Dendritic cell treated with granulocyte-macrophage colony-stimulating factor and Interleukin-4, amounts not matched to agents 40 ng/mL and 50 ng/mL, for 4 days (primary cell): ENCODE results near the gene TMEM259.

ENCODE experiments used
- H3K27ac Mint-ChIP-seq: one replicate; pipeline ENCODE4 v1.8.0; 2022; ENCODE audit warnings: mild to moderate bottlenecking, mixed read lengths
- H3K27me3 Mint-ChIP-seq: one replicate; pipeline ENCODE4 v1.8.0; 2022; ENCODE audit warnings: mild to moderate bottlenecking, mixed read lengths
- H3K36me3 Mint-ChIP-seq: one replicate; pipeline ENCODE4 v1.8.0; 2022; ENCODE audit warnings: low read depth, mixed read lengths
- H3K4me1 Mint-ChIP-seq: one replicate; pipeline ENCODE4 v1.8.0; 2022; ENCODE audit warnings: low read depth, mixed read lengths
- H3K4me3 Mint-ChIP-seq: one replicate; pipeline ENCODE4 v1.8.0; 2022; ENCODE audit warnings: mild to moderate bottlenecking, moderate library complexity, mixed read lengths
- H3K9me3 Mint-ChIP-seq: one replicate; pipeline ENCODE4 v1.8.0; 2022; ENCODE audit warnings: mixed read lengths
- intact Hi-C: fragments of 100-400 bp; cut with micrococcal nuclease; formaldehyde crosslinking; loops from one replicate; pipeline ENCODE4 v1.15.0; 2022

TMEM259 gene

DNA sequence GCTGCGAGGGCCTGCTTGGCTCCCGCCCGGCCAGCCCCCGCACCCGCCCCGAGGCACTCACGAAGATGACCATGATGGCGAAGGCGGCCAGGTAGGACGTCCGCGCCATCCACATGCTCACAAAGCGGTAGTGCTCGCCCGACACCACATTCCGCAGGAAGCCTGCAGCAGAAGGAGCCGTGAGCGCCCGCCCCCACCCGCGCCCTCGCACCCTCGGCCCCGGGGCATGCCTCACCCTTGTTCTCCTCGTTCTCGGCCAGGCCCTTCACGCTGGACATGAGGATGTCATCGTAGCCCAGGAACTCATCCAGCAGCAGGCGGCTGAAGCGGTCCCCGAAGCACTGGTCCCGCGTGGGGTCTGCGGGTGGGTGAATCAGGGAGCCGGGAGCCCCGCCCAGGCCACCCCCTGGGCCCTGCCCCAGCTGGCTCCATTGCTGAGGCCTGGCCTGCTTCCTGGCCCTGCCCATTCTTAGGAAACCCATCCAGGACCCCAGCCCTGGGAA, 9.0 kb downstream of the TMEM259 start:
- H3K4me1 Mint-ChIP-seq: peaks cover 39% of the 10 kb centered on the region
- intact Hi-C loops: no loop called here
- no peak overlapping the region for H3K27ac Mint-ChIP-seq
- H3K4me3 Mint-ChIP-seq: no peak overlapping the region
- no peaks in the 10 kb centered on the region for H3K9me3 Mint-ChIP-seq
- peaks cover 99% of the 10 kb centered on the region for H3K36me3 Mint-ChIP-seq
- H3K27me3 Mint-ChIP-seq: no peaks in the 10 kb centered on the region

DNA sequence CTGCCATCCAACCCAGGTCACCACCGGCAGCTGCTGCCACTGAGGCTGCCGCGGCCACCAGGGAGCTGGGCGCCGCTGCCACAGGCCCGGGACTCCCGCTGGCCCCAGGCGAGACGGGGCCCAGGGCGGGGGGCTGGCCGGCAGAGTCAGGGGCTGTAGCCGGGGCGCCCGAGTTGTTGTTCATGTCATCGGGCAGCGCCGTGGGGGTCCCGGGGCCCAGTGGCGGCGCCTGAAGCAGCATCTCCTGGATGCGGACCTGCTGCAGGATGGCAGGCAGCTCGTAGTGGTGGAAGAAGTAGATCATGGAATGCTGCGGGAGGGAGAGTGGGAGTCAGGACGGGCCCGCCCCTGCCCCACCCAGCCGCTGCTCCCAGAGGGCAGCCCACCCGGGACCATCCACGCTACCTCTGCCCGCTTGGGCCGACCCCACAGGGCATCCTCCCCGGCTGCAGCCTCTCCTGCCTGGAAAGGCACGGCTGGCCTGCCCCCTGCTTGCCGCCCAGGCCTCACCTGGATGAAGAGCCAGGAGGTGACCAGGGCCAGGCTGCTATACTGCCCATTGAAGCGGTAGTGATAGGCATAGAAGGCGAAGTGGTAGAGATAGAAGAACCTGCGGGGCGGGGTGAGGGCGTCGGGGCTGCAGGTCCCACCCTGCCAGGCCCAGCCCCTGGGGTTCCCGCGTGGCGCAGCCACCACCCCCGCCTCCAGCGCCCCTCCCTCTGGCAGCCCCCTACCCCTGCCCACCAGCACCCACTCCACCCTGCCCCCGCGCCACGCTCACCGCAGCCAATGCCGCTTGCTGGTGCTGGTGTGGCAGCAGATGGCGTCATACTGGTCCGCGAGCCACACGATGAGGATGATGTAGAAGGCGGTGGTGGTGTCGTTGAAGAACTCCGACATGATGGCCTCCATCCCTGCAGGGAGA, 10.1 kb downstream of the TMEM259 start:
- peaks cover 93% of the 10 kb centered on the region for H3K36me3 Mint-ChIP-seq
- no peaks in the 10 kb centered on the region for H3K9me3 Mint-ChIP-seq
- H3K4me1 Mint-ChIP-seq: peaks cover 28% of the 10 kb centered on the region
- no peak overlapping the region for H3K4me3 Mint-ChIP-seq
- H3K27me3 Mint-ChIP-seq: no peaks in the 10 kb centered on the region
- H3K27ac Mint-ChIP-seq: no peak overlapping the region
- intact Hi-C loops: no loop called here

DNA sequence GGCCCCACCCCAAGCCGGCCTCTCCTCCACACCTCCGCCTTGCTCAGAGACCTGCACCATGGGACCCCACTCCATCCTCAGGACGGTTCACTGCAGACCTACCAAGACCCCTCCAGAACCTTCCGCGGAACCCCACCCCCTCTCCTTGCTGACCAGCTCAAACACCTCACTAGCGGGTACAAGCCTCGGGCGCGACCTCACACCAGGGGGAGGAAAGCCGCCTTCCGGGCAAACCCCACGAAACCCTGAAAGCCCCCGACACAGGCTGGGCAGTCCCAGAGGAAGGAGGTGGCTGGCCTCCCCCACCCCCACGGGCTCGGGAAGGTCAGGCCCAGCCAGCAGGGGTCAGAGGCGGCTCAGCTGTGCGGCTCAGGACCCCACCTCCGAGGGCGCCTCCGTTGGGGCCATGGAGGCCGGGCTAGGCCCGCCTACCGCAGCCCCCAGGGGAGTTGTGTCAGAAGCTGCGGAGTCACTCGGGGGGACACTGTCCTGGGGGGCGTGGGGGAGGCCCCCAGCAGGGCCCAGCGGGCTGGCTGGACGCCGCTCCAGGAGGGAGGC, 10.9 kb downstream of the TMEM259 start:
- peaks cover 20% of the 10 kb centered on the region for H3K4me1 Mint-ChIP-seq
- H3K27me3 Mint-ChIP-seq: peaks cover 2% of the 10 kb centered on the region
- H3K9me3 Mint-ChIP-seq: no peaks in the 10 kb centered on the region
- H3K36me3 Mint-ChIP-seq: peaks cover 85% of the 10 kb centered on the region
- H3K4me3 Mint-ChIP-seq: no peak overlapping the region
- intact Hi-C loops: no loop called here
- H3K27ac Mint-ChIP-seq: no peak overlapping the region

DNA sequence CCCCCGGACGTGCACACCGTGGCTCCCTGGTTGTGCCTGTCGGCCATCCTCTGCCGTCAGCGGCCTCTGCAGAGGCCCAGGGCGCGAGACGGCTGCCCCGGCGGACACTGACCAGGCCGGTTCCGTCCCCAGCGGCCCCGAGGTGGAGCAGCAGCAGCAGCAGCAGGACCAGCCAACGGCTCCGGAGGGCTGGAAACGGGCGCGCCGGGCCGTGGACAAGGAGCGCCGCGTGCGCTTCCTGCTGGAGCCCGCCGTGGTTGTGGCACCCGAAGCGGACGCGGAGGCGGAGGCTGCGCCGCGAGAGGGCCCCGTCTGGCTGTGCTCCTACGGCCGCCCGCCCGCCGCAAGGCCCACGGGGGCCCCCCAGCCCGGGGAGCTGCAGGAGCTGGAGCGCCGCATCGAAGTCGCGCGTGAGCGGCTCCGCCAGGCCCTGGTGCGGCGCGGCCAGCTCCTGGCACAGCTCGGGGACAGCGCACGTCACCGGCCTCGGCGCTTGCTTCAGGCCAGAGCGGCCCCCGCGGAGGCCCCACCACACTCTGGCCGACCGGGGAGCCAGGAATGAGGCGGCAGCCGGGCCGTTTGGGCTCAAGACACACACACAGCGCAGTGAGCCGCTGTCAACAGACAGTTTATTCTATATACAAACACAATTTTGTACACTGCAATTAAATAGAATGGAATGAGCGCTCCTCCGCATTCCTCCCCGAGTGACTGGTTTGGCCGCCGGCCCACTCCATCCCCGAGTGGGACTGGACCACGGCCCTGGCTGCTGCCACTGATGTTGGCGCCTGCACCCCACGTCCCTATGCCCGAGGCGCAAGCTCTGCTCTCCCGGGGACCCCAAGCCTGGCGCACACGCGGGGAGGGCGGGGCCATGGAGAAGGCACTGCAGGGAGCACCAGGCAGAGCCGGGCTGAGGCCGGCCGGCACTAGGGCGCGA, 11.6 kb downstream of the TMEM259 start:
- Mint-ChIP-seq H3K4me3 (no peak overlapping the region), H3K36me3 (peaks cover 77% of the 10 kb centered on the region), H3K4me1 (peaks cover 15% of the 10 kb centered on the region), H3K9me3 (no peaks in the 10 kb centered on the region), H3K27me3 (peaks cover 3% of the 10 kb centered on the region), H3K27ac (no peak overlapping the region)
- intact Hi-C loops: no loop called here

DNA sequence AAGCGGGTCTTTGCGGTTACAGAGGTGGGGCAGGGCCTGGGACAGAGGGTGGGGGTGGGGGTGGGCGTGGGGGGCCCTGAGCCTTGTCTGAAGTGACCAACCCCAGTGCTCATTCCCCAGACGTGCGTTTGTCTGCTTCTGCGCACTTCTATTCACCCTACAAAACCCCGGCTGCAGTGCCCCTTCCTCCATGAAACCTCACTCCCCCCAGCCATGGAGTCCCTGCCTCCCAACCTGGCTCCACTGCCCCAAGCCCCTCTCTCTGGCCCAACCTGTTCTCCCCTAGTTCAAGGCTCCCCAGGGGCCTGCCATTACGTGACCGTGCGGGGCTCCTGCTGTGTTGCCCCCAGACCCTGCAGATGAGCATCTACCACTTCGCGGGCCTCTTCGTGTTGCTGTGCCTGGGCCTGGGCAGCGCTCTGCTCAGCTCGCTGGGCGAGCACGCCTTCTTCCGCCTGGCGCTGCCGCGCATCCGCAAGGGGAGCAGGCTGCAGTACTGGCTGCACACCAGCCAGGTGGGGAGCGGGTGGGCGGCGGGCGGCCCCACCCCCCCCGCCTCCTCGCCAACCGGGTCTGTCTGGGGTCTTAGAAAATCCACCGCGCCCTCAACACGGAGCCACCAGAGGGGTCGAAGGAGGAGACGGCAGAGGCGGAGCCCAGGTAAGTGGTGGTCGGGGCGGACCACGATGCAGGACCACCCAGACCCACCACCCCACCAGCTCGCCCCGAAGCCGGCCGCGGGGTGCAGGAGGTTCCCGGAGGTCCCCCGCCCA, 12.5 kb downstream of the TMEM259 start:
- Mint-ChIP-seq H3K27ac (no peak overlapping the region), H3K4me3 (no peak overlapping the region), H3K36me3 (peaks cover 69% of the 10 kb centered on the region), H3K27me3 (peaks cover 10% of the 10 kb centered on the region), H3K9me3 (no peaks in the 10 kb centered on the region), H3K4me1 (peaks cover 6% of the 10 kb centered on the region)
- intact Hi-C loops: no loop called here

DNA sequence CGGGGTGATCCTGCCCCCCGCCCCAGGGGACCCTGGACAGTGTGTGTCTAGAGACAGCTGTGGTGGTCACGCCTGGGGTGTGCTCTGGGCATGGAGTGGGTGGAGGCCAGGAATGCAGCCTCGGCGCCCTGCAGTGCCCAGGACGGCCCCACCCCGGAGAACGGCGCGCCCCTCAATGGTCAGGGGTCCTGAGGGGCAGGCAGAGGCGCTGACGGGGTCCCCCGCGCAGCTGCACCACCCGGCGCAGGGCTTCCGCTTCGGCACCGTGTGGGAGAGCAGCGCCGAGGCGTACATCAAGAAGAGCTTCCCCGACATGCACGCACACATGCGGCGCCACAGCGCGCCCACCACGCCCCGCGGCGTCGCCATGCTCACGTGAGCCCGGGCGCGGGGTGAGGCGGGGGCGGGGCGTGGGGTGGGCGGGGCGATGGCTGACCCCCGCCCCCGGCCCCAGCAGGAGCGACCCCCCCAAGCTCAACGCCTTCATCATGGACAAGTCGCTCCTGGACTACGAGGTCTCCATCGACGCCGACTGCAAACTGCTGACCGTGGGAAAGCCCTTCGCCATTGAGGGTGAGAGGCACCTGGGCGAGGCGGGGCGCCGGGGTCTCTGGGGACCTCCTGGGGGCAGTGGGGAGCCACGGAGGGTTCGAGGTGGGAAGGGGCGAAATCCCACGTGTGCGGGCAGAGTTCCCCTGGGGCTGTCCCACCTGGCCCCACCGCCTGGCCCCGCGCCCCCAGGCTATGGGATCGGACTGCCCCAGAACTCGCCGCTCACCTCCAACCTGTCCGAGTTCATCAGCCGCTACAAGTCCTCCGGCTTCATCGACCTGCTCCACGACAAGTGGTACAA, 13.3 kb downstream of the TMEM259 start:
- Mint-ChIP-seq H3K36me3 (peaks cover 61% of the 10 kb centered on the region), H3K4me1 (peaks cover 5% of the 10 kb centered on the region), H3K27me3 (peaks cover 14% of the 10 kb centered on the region), H3K9me3 (no peaks in the 10 kb centered on the region), H3K4me3 (no peak overlapping the region), H3K27ac (no peak overlapping the region)
- intact Hi-C loops: no loop called here

DNA sequence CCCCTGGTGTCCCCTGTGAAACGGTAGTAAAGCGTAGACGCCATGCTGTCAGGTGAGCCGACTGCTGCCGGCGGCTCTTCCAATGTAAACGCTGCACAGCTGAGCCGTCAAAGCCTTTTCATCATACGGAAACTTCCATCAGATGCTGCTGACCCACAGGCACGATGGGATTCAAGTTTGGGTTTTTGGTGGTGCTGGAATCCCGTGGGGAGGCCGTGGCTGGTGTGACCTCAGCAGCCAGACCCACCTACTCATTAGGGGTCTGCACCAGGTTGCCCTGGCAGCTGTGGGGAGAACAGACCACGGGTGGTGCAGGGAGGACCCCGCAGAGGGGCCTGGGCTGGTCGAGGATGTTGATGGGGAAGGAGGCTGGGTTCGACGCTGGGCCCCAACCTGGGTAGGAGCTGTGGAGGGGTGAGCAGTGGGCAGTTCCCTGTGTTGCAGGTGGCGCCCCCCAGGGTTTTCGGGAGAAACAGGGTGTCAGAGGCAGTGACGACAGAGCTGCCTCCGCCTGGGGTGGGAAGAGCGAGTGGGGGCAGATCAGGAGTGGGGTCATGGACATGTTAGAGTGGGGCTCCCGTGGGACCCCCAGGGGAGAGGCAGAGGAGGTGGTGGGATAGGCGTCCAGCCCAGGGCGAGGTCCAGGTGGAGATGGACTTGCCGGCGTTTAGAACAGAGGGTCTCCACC, 14.1 kb downstream of the TMEM259 start:
- peaks cover 5% of the 10 kb centered on the region for H3K4me1 Mint-ChIP-seq
- H3K36me3 Mint-ChIP-seq: peaks cover 54% of the 10 kb centered on the region
- intact Hi-C loops: no loop called here
- no peak overlapping the region for H3K4me3 Mint-ChIP-seq
- H3K9me3 Mint-ChIP-seq: no peaks in the 10 kb centered on the region
- peaks cover 20% of the 10 kb centered on the region for H3K27me3 Mint-ChIP-seq
- no peak overlapping the region for H3K27ac Mint-ChIP-seq

DNA sequence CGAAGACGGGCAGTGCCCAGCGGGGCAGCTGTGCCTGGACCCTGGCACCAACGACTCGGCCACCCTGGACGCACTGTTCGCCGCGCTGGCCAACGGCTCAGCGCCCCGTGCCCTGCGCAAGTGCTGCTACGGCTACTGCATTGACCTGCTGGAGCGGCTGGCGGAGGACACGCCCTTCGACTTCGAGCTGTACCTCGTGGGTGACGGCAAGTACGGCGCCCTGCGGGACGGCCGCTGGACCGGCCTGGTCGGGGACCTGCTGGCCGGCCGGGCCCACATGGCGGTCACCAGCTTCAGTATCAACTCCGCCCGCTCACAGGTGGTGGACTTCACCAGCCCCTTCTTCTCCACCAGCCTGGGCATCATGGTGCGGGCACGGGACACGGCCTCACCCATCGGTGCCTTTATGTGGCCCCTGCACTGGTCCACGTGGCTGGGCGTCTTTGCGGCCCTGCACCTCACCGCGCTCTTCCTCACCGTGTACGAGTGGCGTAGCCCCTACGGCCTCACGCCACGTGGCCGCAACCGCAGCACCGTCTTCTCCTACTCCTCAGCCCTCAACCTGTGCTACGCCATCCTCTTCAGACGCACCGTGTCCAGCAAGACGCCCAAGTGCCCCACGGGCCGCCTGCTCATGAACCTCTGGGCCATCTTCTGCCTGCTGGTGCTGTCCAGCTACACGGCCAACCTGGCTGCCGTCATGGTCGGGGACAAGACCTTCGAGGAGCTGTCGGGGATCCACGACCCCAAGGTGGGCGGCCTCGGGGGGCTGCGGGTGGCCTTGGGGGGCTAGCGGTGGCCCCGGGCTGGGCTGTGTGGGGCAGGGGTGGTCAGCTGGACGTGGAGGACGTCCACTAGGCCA, 15.9 kb downstream of the TMEM259 start:
- Mint-ChIP-seq H3K4me1 (peaks cover 15% of the 10 kb centered on the region), H3K4me3 (no peak overlapping the region), H3K27ac (no peak overlapping the region), H3K9me3 (no peaks in the 10 kb centered on the region), H3K36me3 (peaks cover 35% of the 10 kb centered on the region), H3K27me3 (peaks cover 31% of the 10 kb centered on the region)
- intact Hi-C loops: no loop called here

DNA sequence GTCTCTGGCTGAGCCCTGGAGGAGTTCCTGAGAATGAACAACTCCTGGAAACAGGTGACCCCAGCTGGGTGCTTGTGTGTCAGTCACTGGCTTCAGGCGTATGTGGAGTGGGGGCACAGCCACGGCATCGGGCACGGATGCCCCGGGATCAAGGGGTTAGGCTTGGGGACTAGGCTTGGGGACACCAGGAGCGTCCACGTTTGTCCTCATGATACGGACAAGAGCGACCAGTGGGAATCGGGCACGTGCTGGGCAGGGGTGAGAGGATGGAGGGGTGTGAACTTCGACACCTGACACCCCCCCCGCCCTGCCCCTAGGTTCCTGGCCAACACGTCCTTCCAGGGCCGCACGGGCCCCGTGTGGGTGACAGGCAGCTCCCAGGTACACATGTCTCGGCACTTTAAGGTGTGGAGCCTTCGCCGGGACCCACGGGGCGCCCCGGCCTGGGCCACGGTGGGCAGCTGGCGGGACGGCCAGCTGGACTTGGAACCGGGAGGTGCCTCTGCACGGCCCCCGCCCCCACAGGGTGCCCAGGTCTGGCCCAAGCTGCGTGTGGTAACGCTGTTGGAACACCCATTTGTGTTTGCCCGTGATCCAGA, 16.6 kb downstream of the TMEM259 start:
- intact Hi-C loops: no loop called here
- H3K4me1 Mint-ChIP-seq: peaks cover 11% of the 10 kb centered on the region
- H3K27me3 Mint-ChIP-seq: peaks cover 37% of the 10 kb centered on the region
- H3K27ac Mint-ChIP-seq: no peak overlapping the region
- H3K9me3 Mint-ChIP-seq: no peaks in the 10 kb centered on the region
- peaks cover 28% of the 10 kb centered on the region for H3K36me3 Mint-ChIP-seq
- no peak overlapping the region for H3K4me3 Mint-ChIP-seq

DNA sequence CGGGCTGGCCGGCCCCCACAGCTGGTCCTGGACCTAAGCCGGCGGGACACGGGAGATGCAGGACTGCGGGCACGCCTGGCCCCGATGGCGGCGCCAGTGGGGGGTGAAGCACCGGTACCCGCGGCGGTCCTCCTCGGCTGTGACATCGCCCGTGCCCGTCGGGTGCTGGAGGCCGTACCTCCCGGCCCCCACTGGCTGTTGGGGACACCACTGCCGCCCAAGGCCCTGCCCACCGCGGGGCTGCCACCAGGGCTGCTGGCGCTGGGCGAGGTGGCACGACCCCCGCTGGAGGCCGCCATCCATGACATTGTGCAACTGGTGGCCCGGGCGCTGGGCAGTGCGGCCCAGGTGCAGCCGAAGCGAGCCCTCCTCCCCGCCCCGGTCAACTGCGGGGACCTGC, 17.6 kb downstream of the TMEM259 start:
- Mint-ChIP-seq H3K27ac (no peak overlapping the region), H3K9me3 (no peaks in the 10 kb centered on the region), H3K36me3 (peaks cover 18% of the 10 kb centered on the region), H3K4me1 (peaks cover 16% of the 10 kb centered on the region), H3K4me3 (no peak overlapping the region), H3K27me3 (peaks cover 47% of the 10 kb centered on the region)
- intact Hi-C loops: no loop called here

DNA sequence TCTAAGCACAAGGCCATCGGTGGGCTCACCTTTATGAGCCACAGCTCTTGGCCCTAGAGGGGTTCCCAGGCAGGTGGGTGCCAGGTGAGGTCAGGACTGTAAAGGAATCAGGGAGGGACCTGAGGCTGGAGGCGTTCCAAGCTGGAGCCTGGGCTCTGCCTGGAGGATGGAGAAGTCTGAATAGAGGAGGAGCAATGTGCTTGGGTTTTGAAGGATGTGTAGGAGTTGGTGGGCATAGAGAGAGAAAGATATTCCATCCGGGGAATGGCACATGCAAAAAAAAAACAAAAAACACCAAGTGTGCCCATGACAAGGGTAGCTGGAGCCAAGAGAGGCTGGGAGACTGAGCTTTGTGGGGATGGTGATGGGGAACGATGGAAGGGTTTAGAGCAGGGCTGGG, 18.3 kb downstream of the TMEM259 start:
- Mint-ChIP-seq H3K4me1 (peaks cover 16% of the 10 kb centered on the region), H3K9me3 (no peaks in the 10 kb centered on the region), H3K4me3 (no peak overlapping the region), H3K27ac (no peak overlapping the region), H3K27me3 (peaks cover 54% of the 10 kb centered on the region), H3K36me3 (peaks cover 11% of the 10 kb centered on the region)
- intact Hi-C loops: no loop called here
